ENCODE results near the gene CLEC18B. TPM values are rescaled to one million over a fixed set of nuclear protein-coding genes. Genes with fewer than 3 reads are reported as not detected.
"Not testable (repeated sequence)": the region's sequence is repeated elsewhere in the genome, so short reads cannot be mapped to it uniquely, and the experiment has no call there.

Gene CLEC18B
- polyA plus RNA-seq, 12 donors, result 0.42 to 3.5 (median 2.1) TPM; not detected in 2

- no peak for DNase-seq
These were observed 25.6 kb upstream of the CLEC18B start for GRCh38 chr16:74446866-74447265.

- not testable (repeated sequence) for DNase-seq
These were observed 22.5 kb upstream of the CLEC18B start for GRCh38 chr16:74443624-74444346.

- DNase-seq, result no peak
These were observed 18.4 kb upstream of the CLEC18B start for GRCh38 chr16:74439685-74440084.

GRCh38 chr16:74438492-74438979 is 17.3 kb upstream of the CLEC18B start:
- no peak for DNase-seq

GRCh38 chr16:74431516-74431915 is 10.2 kb upstream of the CLEC18B start:
- no peak for DNase-seq

- peak; percentile 14 for DNase-seq
These were observed 8.9 kb upstream of the CLEC18B start for GRCh38 chr16:74430036-74430712.

- not testable (repeated sequence) for DNase-seq
These were observed 7.2 kb upstream of the CLEC18B start for GRCh38 chr16:74428493-74428892.

GRCh38 chr16:74425751-74426150 is 4.5 kb upstream of the CLEC18B start:
- DNase-seq, result not testable (repeated sequence)

- DNase-seq, result not testable (repeated sequence)
These were observed 2.4 kb upstream of the CLEC18B start for GRCh38 chr16:74423721-74424120.

GRCh38 chr16:74422086-74422485 is 808 bp upstream of the CLEC18B start:
- DNase-seq, result not testable (repeated sequence)

GRCh38 chr16:74421482-74421785 is 156 bp upstream of the CLEC18B start:
- DNase-seq, result not testable (repeated sequence)

- DNase-seq, result not testable (repeated sequence)
These were observed 1.5 kb downstream of the CLEC18B start for GRCh38 chr16:74419811-74420210.

GRCh38 chr16:74417897-74418296 is 3.4 kb downstream of the CLEC18B start:
- not testable (repeated sequence) for DNase-seq

- DNase-seq, result not testable (repeated sequence)
These were observed 7.4 kb downstream of the CLEC18B start for GRCh38 chr16:74413920-74414319.

GRCh38 chr16:74413485-74413884 is 7.8 kb downstream of the CLEC18B start:
- not testable (repeated sequence) for DNase-seq

GRCh38 chr16:74412775-74413390 is 8.4 kb downstream of the CLEC18B start:
- DNase-seq, result not testable (repeated sequence)

- not testable (repeated sequence) for DNase-seq
These were observed 9.0 kb downstream of the CLEC18B start for GRCh38 chr16:74412138-74412774.

GRCh38 chr16:74410981-74411380 is 10.3 kb downstream of the CLEC18B start:
- not testable (repeated sequence) for DNase-seq

- DNase-seq, result not testable (repeated sequence)
These were observed 11.0 kb downstream of the CLEC18B start for GRCh38 chr16:74410057-74410957.

- not testable (repeated sequence) for DNase-seq
These were observed 11.9 kb downstream of the CLEC18B start for GRCh38 chr16:74409185-74409981.

Measured in muscle of arm (tissue), 12 donors.